ENCODE data around the gene TLE6.

The TLE6 gene

GRCh38 chr19:2944403-2944774 is 33.0 kb upstream of the TLE6 start:
- Histone ChIP-seq H4K91ac (ENCODE audit: low read depth, low read length) (peak overlapping the region; percentile 52), H2BK5ac (ENCODE audit: low read depth, low read length, poor library complexity) (no peak overlapping the region), H3K36me3 (ENCODE audit: control insufficient read depth in 1 of 2, insufficient read depth in 2 of 2, low read length in 2 of 2) (peaks cover 2 to 4% of the 10 kb centered on the region in 2 experiments), H3K9me3 (ENCODE audit: insufficient read depth, low read depth, low read length) (peaks cover 3% of the 10 kb centered on the region), H3K18ac (ENCODE audit: low read length) (peak overlapping the region; percentile 44), H3K79me1 (ENCODE audit: low read length) (peaks cover 4% of the 10 kb centered on the region), H3K4me3 (ENCODE audit: low read depth, low read length) (peak overlapping the region; percentile 85), H2BK12ac (ENCODE audit: low read length) (no peak overlapping the region), H4K12ac (ENCODE audit: low read depth, low read length) (peak overlapping the region; percentile 13), H3K4me2 (ENCODE audit: low read length) (peak overlapping the region; percentile 90), H3K14ac (ENCODE audit: low read length) (peak overlapping the region; percentile 42), H3K79me2 (ENCODE audit: control insufficient read depth, insufficient read depth, low read length, poor library complexity) (peaks cover 6% of the 10 kb centered on the region), H2BK120ac (ENCODE audit: insufficient read depth, low read length, poor library complexity) (no peak overlapping the region), H3K4ac (ENCODE audit: low read depth, low read length) (no peak overlapping the region), H4K8ac (ENCODE audit: low read depth, low read length) (peak overlapping the region; percentile 73), H3K27ac (ENCODE audit: low read depth, low read length) (no peak overlapping the region), H2AK5ac (ENCODE audit: low read length) (no peak overlapping the region), H3K4me1 (ENCODE audit: control insufficient read depth in 1 of 2, insufficient read depth in 2 of 2, low read length in 2 of 2) (peaks cover 8 to 9% of the 10 kb centered on the region in 2 experiments), H3K23ac (ENCODE audit: low read length) (no peak overlapping the region), H2AFZ (ENCODE audit: insufficient read depth, low read length, poor library complexity) (peak overlapping the region; percentile 63), H3K9ac (ENCODE audit: low read length) (peak overlapping the region; percentile 38), H3K27me3 (ENCODE audit: insufficient read depth, low read length) (no peaks in the 10 kb centered on the region)
- DNase-seq: no peak
- WGBS (ENCODE audit: extremely low coverage, insufficient coverage, insufficient read length): no CpG with 5 or more reads among the region's 23 CpGs

- H4K91ac ChIP-seq (ENCODE audit: low read depth, low read length): peak within 1 kb of the TSS; percentile 58
- H2BK120ac ChIP-seq (ENCODE audit: insufficient read depth, low read length, poor library complexity): no peak within 1 kb of the TSS
- H3K14ac ChIP-seq (ENCODE audit: low read length): peak within 1 kb of the TSS; percentile 59
- peak; percentile 100 for DNase-seq
- no peak within 1 kb of the TSS for H3K23ac ChIP-seq (ENCODE audit: low read length)
- H3K27me3 ChIP-seq (ENCODE audit: insufficient read depth, low read length): no peaks in the 10 kb centered on the region
- H3K9ac ChIP-seq (ENCODE audit: low read length): peak within 1 kb of the TSS; percentile 57
- peaks cover 6% of the 10 kb centered on the region for H3K79me2 ChIP-seq (ENCODE audit: control insufficient read depth, insufficient read depth, low read length, poor library complexity)
- no peak within 1 kb of the TSS for H2AK5ac ChIP-seq (ENCODE audit: low read length)
- peak within 1 kb of the TSS; percentile 55 for H2BK5ac ChIP-seq (ENCODE audit: low read depth, low read length, poor library complexity)
- peaks cover 4% of the 10 kb centered on the region for H3K79me1 ChIP-seq (ENCODE audit: low read length)
- no peak within 1 kb of the TSS for H3K27ac ChIP-seq (ENCODE audit: low read depth, low read length)
- peak within 1 kb of the TSS; percentile 65 for H4K12ac ChIP-seq (ENCODE audit: low read depth, low read length)
- peak within 1 kb of the TSS; percentile 85 for H3K4me3 ChIP-seq (ENCODE audit: low read depth, low read length)
- peak within 1 kb of the TSS; percentile 81 for H3K18ac ChIP-seq (ENCODE audit: low read length)
- no CpG with 5 or more reads among the region's 74 CpGs for WGBS (ENCODE audit: extremely low coverage, insufficient coverage, insufficient read length)
- peak within 1 kb of the TSS; percentile 87 for H2AFZ ChIP-seq (ENCODE audit: insufficient read depth, low read length, poor library complexity)
- H2BK12ac ChIP-seq (ENCODE audit: low read length): no peak within 1 kb of the TSS
- H3K4me2 ChIP-seq (ENCODE audit: low read length): peak within 1 kb of the TSS; percentile 90
- no peak within 1 kb of the TSS for H3K4ac ChIP-seq (ENCODE audit: low read depth, low read length)
- H3K36me3 ChIP-seq (ENCODE audit: control insufficient read depth in 1 of 2, insufficient read depth in 2 of 2, low read length in 2 of 2): no peaks in the 10 kb centered on the region
- H3K4me1 ChIP-seq (ENCODE audit: control insufficient read depth in 1 of 2, insufficient read depth in 2 of 2, low read length in 2 of 2): peaks cover 11 to 14% of the 10 kb centered on the region in 2 experiments
- peak within 1 kb of the TSS; percentile 94 for H4K8ac ChIP-seq (ENCODE audit: low read depth, low read length)
- H3K9me3 ChIP-seq (ENCODE audit: insufficient read depth, low read depth, low read length): peaks cover 3% of the 10 kb centered on the region
Measured at GRCh38 chr19:2944775-2945574, 32.4 kb upstream of the TLE6 start, which contains the start of gene ZNF77. Gene ZNF77 (minus strand): TSS chr19:2944971. CDS start chr19:2944840, 131 bp downstream.

GRCh38 chr19:2945575-2946184 is 31.7 kb upstream of the TLE6 start:
- H3K4me1 ChIP-seq (ENCODE audit: control insufficient read depth in 1 of 2, insufficient read depth in 2 of 2, low read length in 2 of 2): peaks cover 11 to 14% of the 10 kb centered on the region in 2 experiments
- H3K9me3 ChIP-seq (ENCODE audit: insufficient read depth, low read depth, low read length): peaks cover 3% of the 10 kb centered on the region
- no peak overlapping the region for H2BK5ac ChIP-seq (ENCODE audit: low read depth, low read length, poor library complexity)
- WGBS (ENCODE audit: extremely low coverage, insufficient coverage, insufficient read length): no CpG with 5 or more reads among the region's 17 CpGs
- H2BK120ac ChIP-seq (ENCODE audit: insufficient read depth, low read length, poor library complexity): no peak overlapping the region
- H3K23ac ChIP-seq (ENCODE audit: low read length): no peak overlapping the region
- no peak overlapping the region for H3K4ac ChIP-seq (ENCODE audit: low read depth, low read length)
- H4K12ac ChIP-seq (ENCODE audit: low read depth, low read length): peak overlapping the region; percentile 65
- no peak overlapping the region for H3K9ac ChIP-seq (ENCODE audit: low read length)
- H3K4me3 ChIP-seq (ENCODE audit: low read depth, low read length): peak overlapping the region; percentile 76
- peaks cover 8% of the 10 kb centered on the region for H3K79me2 ChIP-seq (ENCODE audit: control insufficient read depth, insufficient read depth, low read length, poor library complexity)
- no peak overlapping the region for H2BK12ac ChIP-seq (ENCODE audit: low read length)
- no peak overlapping the region for H2AK5ac ChIP-seq (ENCODE audit: low read length)
- H3K27ac ChIP-seq (ENCODE audit: low read depth, low read length): no peak overlapping the region
- peak overlapping the region; percentile 70 for H3K4me2 ChIP-seq (ENCODE audit: low read length)
- H2AFZ ChIP-seq (ENCODE audit: insufficient read depth, low read length, poor library complexity): peak overlapping the region; percentile 87
- no peaks in the 10 kb centered on the region for H3K36me3 ChIP-seq (ENCODE audit: control insufficient read depth in 1 of 2, insufficient read depth in 2 of 2, low read length in 2 of 2)
- no peak overlapping the region for H3K14ac ChIP-seq (ENCODE audit: low read length)
- no peaks in the 10 kb centered on the region for H3K27me3 ChIP-seq (ENCODE audit: insufficient read depth, low read length)
- peak overlapping the region; percentile 81 for H3K18ac ChIP-seq (ENCODE audit: low read length)
- H3K79me1 ChIP-seq (ENCODE audit: low read length): peaks cover 7% of the 10 kb centered on the region
- peak overlapping the region; percentile 94 for H4K8ac ChIP-seq (ENCODE audit: low read depth, low read length)
- H4K91ac ChIP-seq (ENCODE audit: low read depth, low read length): peak overlapping the region; percentile 58
- DNase-seq: peak in 1 of 2 donors; percentile 29

GRCh38 chr19:2949939-2950285 is 27.5 kb upstream of the TLE6 start:
- H3K9me3 ChIP-seq (ENCODE audit: insufficient read depth, low read depth, low read length): peaks cover 3% of the 10 kb centered on the region
- peak overlapping the region; percentile 60 for H3K4ac ChIP-seq (ENCODE audit: low read depth, low read length)
- H4K12ac ChIP-seq (ENCODE audit: low read depth, low read length): peak overlapping the region; percentile 55
- H2AFZ ChIP-seq (ENCODE audit: insufficient read depth, low read length, poor library complexity): no peak overlapping the region
- DNase-seq: peak in 1 of 2 donors; percentile 53
- H3K9ac ChIP-seq (ENCODE audit: low read length): peak overlapping the region; percentile 90
- H2BK5ac ChIP-seq (ENCODE audit: low read depth, low read length, poor library complexity): peak overlapping the region; percentile 23
- peak overlapping the region; percentile 22 for H2AK5ac ChIP-seq (ENCODE audit: low read length)
- no peak overlapping the region for H2BK12ac ChIP-seq (ENCODE audit: low read length)
- no peaks in the 10 kb centered on the region for H3K27me3 ChIP-seq (ENCODE audit: insufficient read depth, low read length)
- H3K27ac ChIP-seq (ENCODE audit: low read depth, low read length): peak overlapping the region; percentile 70
- no peaks in the 10 kb centered on the region for H3K36me3 ChIP-seq (ENCODE audit: control insufficient read depth in 1 of 2, insufficient read depth in 2 of 2, low read length in 2 of 2)
- H3K4me1 ChIP-seq (ENCODE audit: control insufficient read depth in 1 of 2, insufficient read depth in 2 of 2, low read length in 2 of 2): peaks cover 11 to 17% of the 10 kb centered on the region in 2 experiments
- peak overlapping the region; percentile 74 for H4K91ac ChIP-seq (ENCODE audit: low read depth, low read length)
- peak overlapping the region; percentile 85 for H4K8ac ChIP-seq (ENCODE audit: low read depth, low read length)
- peak overlapping the region; percentile 82 for H3K4me2 ChIP-seq (ENCODE audit: low read length)
- peak overlapping the region; percentile 72 for H3K14ac ChIP-seq (ENCODE audit: low read length)
- WGBS (ENCODE audit: extremely low coverage, insufficient coverage, insufficient read length): no CpG with 5 or more reads among the region's 11 CpGs
- H2BK120ac ChIP-seq (ENCODE audit: insufficient read depth, low read length, poor library complexity): peak overlapping the region; percentile 23
- H3K79me1 ChIP-seq (ENCODE audit: low read length): peaks cover 10% of the 10 kb centered on the region
- H3K23ac ChIP-seq (ENCODE audit: low read length): no peak overlapping the region
- peaks cover 3% of the 10 kb centered on the region for H3K79me2 ChIP-seq (ENCODE audit: control insufficient read depth, insufficient read depth, low read length, poor library complexity)
- peak overlapping the region; percentile 90 for H3K4me3 ChIP-seq (ENCODE audit: low read depth, low read length)
- peak overlapping the region; percentile 48 for H3K18ac ChIP-seq (ENCODE audit: low read length)

Data from trophoblast cell (in vitro differentiated cells and primary cell).